B cell (primary cell): ENCODE data around the gene RER1. TPM values are rescaled to one million over a fixed set of nuclear protein-coding genes. Genes with fewer than 3 reads are reported as not detected.

ENCODE experiments used
- ATAC-seq: fragments of 200-7000 bp; cut with Tn5 transposase; one replicate; pipeline ENCODE4 v1.10.0; 2021; ENCODE audit warnings: low read depth, mild to moderate bottlenecking, moderate number of reproducible peaks, moderate library complexity
- CTCF ChIA-PET: fragments of 350-600 bp; sonication (Branson Sonifier 250); formaldehyde crosslinking; loops from one replicate; lab custom pipeline; 2021; ENCODE audit warnings: antibody characterized with exemption, inconsistent platforms; lab: Charles Lee
- POLR2A ChIA-PET: fragments of 350-600 bp; sonication (Branson Sonifier 250); formaldehyde crosslinking; loops from one replicate; lab custom pipeline; 2021; ENCODE audit warnings: antibody characterized with exemption; lab: Charles Lee
- DNase-seq: peaks from one replicate; pipeline ENCODE4 v3.0.0; 2013
- H2AFZ ChIP-seq: 2 replicates; pipeline ENCODE4 v1.6.1; 2012; ENCODE audit warnings: mild to moderate bottlenecking, low read depth, low read length; ENCODE audit not compliant: insufficient read depth, poor library complexity, severe bottlenecking
- H3K27ac ChIP-seq, 2 donors: 1 replicate in 1 of 2; 2 replicates in 1 of 2; pipeline ENCODE4 v1.5.1; 2012 to 2013; ENCODE audit warnings: low read length in 2 of 2, mild to moderate bottlenecking in 2 of 2, moderate library complexity in 1 of 2
- H3K27me3 ChIP-seq, 4 experiments: fragments of 200-600 bp in 1 of 4; sonication (generic) in 1 of 4; replicated peaks in 1 of 4; 1 replicate in 2 of 4; 2 replicates in 2 of 4; pipeline versions ENCODE4 v1.6.1 to v1.7.0; 2013 to 2016; ENCODE audit warnings: low read length in 3 of 4, mild to moderate bottlenecking in 2 of 4, mixed read lengths in 1 of 4, moderate library complexity in 1 of 4; ENCODE audit not compliant: insufficient read depth in 4 of 4, control insufficient read depth in 3 of 4; ENCODE audit errors: control extremely low read depth in 1 of 4
- H3K36me3 ChIP-seq, 2 experiments: replicated peaks in 1 of 2; 1 replicate in 1 of 2; 2 replicates in 1 of 2; pipeline versions ENCODE4 v1.6.1 to v1.7.1; 2013; ENCODE audit warnings: low read length in 1 of 2; ENCODE audit not compliant: insufficient read depth in 2 of 2, control insufficient read depth in 1 of 2; ENCODE audit errors: control extremely low read depth in 1 of 2, extremely low read depth in 1 of 2
- H3K4me1 ChIP-seq, 2 donors: fragments of 200-600 bp in 1 of 2; sonication (generic) in 1 of 2; 1 replicate in 1 of 2; 2 replicates in 1 of 2; pipeline versions ENCODE4 v1.5.1 to v1.6.1; 2013 to 2017; ENCODE audit warnings: low read length in 2 of 2; ENCODE audit not compliant: control insufficient read depth in 2 of 2, insufficient read depth in 2 of 2
- H3K4me2 ChIP-seq: replicated peaks from 2 replicates; pipeline ENCODE3; 2012; ENCODE audit warnings: mild to moderate bottlenecking, low read depth, low read length; ENCODE audit not compliant: poor library complexity, severe bottlenecking
- H3K4me3 ChIP-seq, 5 experiments: fragments of 200-600 bp in 1 of 5; sonication (generic) in 1 of 5; 1 replicate in 3 of 5; 2 replicates in 2 of 5; pipeline versions ENCODE4 v1.5.1 to v1.7.0; 2011 to 2016; ENCODE audit warnings: low read length in 4 of 5, mild to moderate bottlenecking in 4 of 5, low read depth in 2 of 5, control low read depth in 1 of 5, moderate library complexity in 1 of 5; ENCODE audit not compliant: insufficient read depth in 1 of 5; ENCODE audit errors: control extremely low read depth in 1 of 5, extremely low read depth in 1 of 5
- H3K79me2 ChIP-seq: fragments of 200-600 bp; sonication (generic); one replicate; pipeline ENCODE4 v1.6.0; 2016; ENCODE audit warnings: low read length; ENCODE audit not compliant: control insufficient read depth, insufficient read depth
- H3K9ac ChIP-seq: fragments of 200-600 bp; sonication (generic); 2 replicates; pipeline ENCODE4 v1.6.1; 2017; ENCODE audit warnings: mild to moderate bottlenecking, low read length, moderate library complexity
- H3K9me3 ChIP-seq, 3 donors: one replicate each; pipeline versions ENCODE4 v1.6.1 to v1.7.1; 2013; ENCODE audit warnings: low read length in 2 of 3; ENCODE audit not compliant: control insufficient read depth in 2 of 3, insufficient read depth in 1 of 3; ENCODE audit errors: control extremely low read depth in 1 of 3
- H4K20me1 ChIP-seq: 2 replicates; pipeline ENCODE4 v1.6.0; 2012; ENCODE audit warnings: mild to moderate bottlenecking, low read length; ENCODE audit not compliant: insufficient read depth, control insufficient read depth, poor library complexity, severe bottlenecking
- H3K27ac Mint-ChIP-seq: one replicate; pipeline ENCODE4 v1.8.0; 2021; ENCODE audit warnings: mixed read lengths
- H3K27me3 Mint-ChIP-seq: one replicate; pipeline ENCODE4 v1.8.0; 2021; ENCODE audit warnings: mixed read lengths
- H3K4me1 Mint-ChIP-seq: one replicate; pipeline ENCODE4 v1.8.0; 2021; ENCODE audit warnings: mixed read lengths
- H3K4me3 Mint-ChIP-seq: one replicate; pipeline ENCODE4 v1.8.0; 2021; ENCODE audit warnings: mixed read lengths
- H3K9me3 Mint-ChIP-seq: one replicate; pipeline ENCODE4 v1.8.0; 2022; ENCODE audit warnings: mixed read lengths; ENCODE audit not compliant: insufficient read depth
- CTCF ChIP-seq: fragments of 200-600 bp; IDR thresholded peaks from one replicate; pipeline ENCODE4 v1.8.0; 2022; ENCODE audit warnings: antibody characterized with exemption, mild to moderate bottlenecking
- EZH2 ChIP-seq: IDR thresholded peaks from 2 replicates; pipeline ENCODE4 v1.6.1; 2012; ENCODE audit warnings: borderline replicate concordance, low read depth, mild to moderate bottlenecking, moderate library complexity, low read length; ENCODE audit not compliant: insufficient read depth, poor library complexity, severe bottlenecking
- WGBS: methylation state at CpG from one replicate; pipeline ENCODE4 v1.1.5; 2013; ENCODE audit warnings: missing lambda C conversion rate; ENCODE audit not compliant: insufficient coverage; 5-methylcytosine and 5-hydroxymethylcytosine counted together
- intact Hi-C: fragments of 100-400 bp; cut with micrococcal nuclease; formaldehyde crosslinking; loops from one replicate; pipeline ENCODE4 v1.10.0; 2022
- polyA plus RNA-seq: library from polyadenylated mRNA; depleted of rRNA; stranded (reverse); fragments of >200 nt; gene quantifications from 2 replicates; pipeline ENCODE4 v1.2.3, GENCODE V29; 2012
- total RNA-seq, 2 donors: library from RNA; stranded (reverse); fragments of 120-200 nt in 1 of 2; gene quantifications; 1 replicate in 1 of 2; 2 replicates in 1 of 2; pipeline versions ENCODE4 v1.2.3 to v1.2.4, GENCODE V29; 2013 to 2022

Gene RER1
- total and polyA plus RNA-seq, 2 donors (not counting 1 experiment from before 2014, with no cell fraction given) = 78.5 to 118 TPM

- H3K4me1 Mint-ChIP-seq = no peaks in the 10 kb centered on the region
- H3K9me3 Mint-ChIP-seq = no peaks in the 10 kb centered on the region
- H3K4me1 ChIP-seq = peaks cover 0 to 5% of the 10 kb centered on the region in 2 donors
- H3K9ac ChIP-seq = no peak overlapping the region
- intact Hi-C loops = no loop called here
- WGBS = 54% methylated on average over 10 of the region's 13 CpGs
- H3K9me3 ChIP-seq = no peaks in the 10 kb centered on the region
- ChIA-PET POLR2A (no interaction called here), CTCF (no interaction called here)
- H3K36me3 ChIP-seq = no peaks in the 10 kb centered on the region
- DNase-seq = no peak
- H3K27me3 Mint-ChIP-seq = peaks cover 5% of the 10 kb centered on the region
- H4K20me1 ChIP-seq = no peaks in the 10 kb centered on the region
- H3K4me3 Mint-ChIP-seq = no peak overlapping the region
- no peak for ATAC-seq
- H2AFZ ChIP-seq = no peak overlapping the region
- peaks cover 0 to 27% (median 11%) of the 10 kb centered on the region in 4 experiments for H3K27me3 ChIP-seq
- no peaks in the 10 kb centered on the region for H3K79me2 ChIP-seq
- no peak overlapping the region for H3K4me2 ChIP-seq
- no peak overlapping the region for H3K27ac Mint-ChIP-seq
- H3K4me3 ChIP-seq = no peak overlapping the region
- TF ChIP-seq CTCF = no peak
- no peak for TF ChIP-seq EZH2
- no peak overlapping the region for H3K27ac ChIP-seq
Measured at GRCh38 chr1:2446394-2446793, 54.8 kb downstream of the RER1 start.

- no peak overlapping the region for H3K4me3 Mint-ChIP-seq
- no peak overlapping the region for H3K27ac Mint-ChIP-seq
- Histone ChIP-seq H3K9me3 (no peaks in the 10 kb centered on the region), H3K27me3 (peaks cover 0 to 27% (median 11%) of the 10 kb centered on the region in 4 experiments), H3K9ac (no peak overlapping the region), H3K4me1 (peaks cover 0 to 5% of the 10 kb centered on the region in 2 donors), H3K27ac (no peak overlapping the region), H4K20me1 (no peaks in the 10 kb centered on the region), H3K79me2 (no peaks in the 10 kb centered on the region), H3K4me2 (no peak overlapping the region), H2AFZ (no peak overlapping the region), H3K4me3 (no peak overlapping the region), H3K36me3 (no peaks in the 10 kb centered on the region)
- ChIA-PET POLR2A (no interaction called here), CTCF (no interaction called here)
- no peaks in the 10 kb centered on the region for H3K9me3 Mint-ChIP-seq
- no peak for TF ChIP-seq CTCF
- TF ChIP-seq EZH2 = no peak
- H3K27me3 Mint-ChIP-seq = peaks cover 5% of the 10 kb centered on the region
- intact Hi-C loops = no loop called here
- no peaks in the 10 kb centered on the region for H3K4me1 Mint-ChIP-seq
- ATAC-seq = no peak
- no peak for DNase-seq
- WGBS = 67% methylated on average over 5 of the region's 9 CpGs
Measured at GRCh38 chr1:2446861-2447260, 55.2 kb downstream of the RER1 start.
